Measurements from ENCODE around the gene KRTAP27-1. TPM values are rescaled to one million over a fixed set of nuclear protein-coding genes. Genes with fewer than 3 reads are reported as not detected.

Gene KRTAP27-1
- total RNA-seq, 5 donors from 2014 or later (not counting 1 experiment from before 2014, with no cell fraction given): not detected

- Mint-ChIP-seq H3K27me3 (peaks cover 0 to 9% of the 10 kb centered on the region in 2 donors), H3K27ac (no peak overlapping the region), H3K9me3 (peaks cover 0 to 4% (median 0%) of the 10 kb centered on the region in 3 donors), H3K4me3 (no peak overlapping the region), H3K36me3 (no peaks in the 10 kb centered on the region), H3K4me1 (no peaks in the 10 kb centered on the region)
- ChIA-PET CTCF (no interaction called here), POLR2A (no interaction called here)
- no peak for DNase-seq
- H3K4me3 ChIP-seq (ENCODE audit: control insufficient read depth in 1 of 2, extremely low read depth in 1 of 2, low read length in 1 of 2): no peak overlapping the region
- no peaks in the 10 kb centered on the region for H3K36me3 ChIP-seq (ENCODE audit: control insufficient read depth in 2 of 2, extremely low read depth in 1 of 2, insufficient read depth in 1 of 2, low read length in 1 of 2)
- no peak overlapping the region for H3K27ac ChIP-seq (ENCODE audit: low read length)
- no CpG with 5 or more reads among the region's 2 CpGs for WGBS (ENCODE audit: insufficient coverage)
- H3K9me3 ChIP-seq: no peaks in the 10 kb centered on the region
- H3K27me3 ChIP-seq (replicated peaks in 1 of 2; ENCODE audit: control insufficient read depth in 2 of 2, extremely low read depth in 1 of 2, insufficient read depth in 2 of 2, low read length in 1 of 2): no peaks in the 10 kb centered on the region
- no peak for ATAC-seq (replicated peaks in 1 of 4)
- no peaks in the 10 kb centered on the region for H3K4me1 ChIP-seq (ENCODE audit: control insufficient read depth in 1 of 2, extremely low read depth in 1 of 2, insufficient read depth in 2 of 2, low read length in 2 of 2)
Observed at GRCh38 chr21:30315701-30316100, 21.8 kb downstream of the KRTAP27-1 start.

GRCh38 chr21:30306884-30307283 lies 30.6 kb downstream of the KRTAP27-1 start:
- WGBS (ENCODE audit: insufficient coverage): 100% methylated on average over 1 of the region's 2 CpGs
- ATAC-seq (replicated peaks in 1 of 4) (no peak), DNase-seq (no peak)
- H3K9me3 Mint-ChIP-seq: peaks cover 0 to 4% (median 2%) of the 10 kb centered on the region in 3 donors
- POLR2A ChIA-PET: no interaction called here
- Histone ChIP-seq H3K9me3 (no peaks in the 10 kb centered on the region), H3K4me1 (ENCODE audit: control insufficient read depth in 1 of 2, extremely low read depth in 1 of 2, insufficient read depth in 2 of 2, low read length in 2 of 2) (no peaks in the 10 kb centered on the region), H3K36me3 (ENCODE audit: control insufficient read depth in 2 of 2, extremely low read depth in 1 of 2, insufficient read depth in 1 of 2, low read length in 1 of 2) (no peaks in the 10 kb centered on the region), H3K27ac (ENCODE audit: low read length) (no peak overlapping the region), H3K27me3 (replicated peaks in 1 of 2; ENCODE audit: control insufficient read depth in 2 of 2, extremely low read depth in 1 of 2, insufficient read depth in 2 of 2, low read length in 1 of 2) (no peaks in the 10 kb centered on the region), H3K4me3 (ENCODE audit: control insufficient read depth in 1 of 2, extremely low read depth in 1 of 2, low read length in 1 of 2) (no peak overlapping the region)
- H3K4me3 Mint-ChIP-seq: no peak overlapping the region
- no peaks in the 10 kb centered on the region for H3K27me3 Mint-ChIP-seq
- CTCF ChIA-PET: no interaction called here
- no peaks in the 10 kb centered on the region for H3K4me1 Mint-ChIP-seq
- H3K36me3 Mint-ChIP-seq: no peaks in the 10 kb centered on the region
- H3K27ac Mint-ChIP-seq: no peak overlapping the region

DNA sequence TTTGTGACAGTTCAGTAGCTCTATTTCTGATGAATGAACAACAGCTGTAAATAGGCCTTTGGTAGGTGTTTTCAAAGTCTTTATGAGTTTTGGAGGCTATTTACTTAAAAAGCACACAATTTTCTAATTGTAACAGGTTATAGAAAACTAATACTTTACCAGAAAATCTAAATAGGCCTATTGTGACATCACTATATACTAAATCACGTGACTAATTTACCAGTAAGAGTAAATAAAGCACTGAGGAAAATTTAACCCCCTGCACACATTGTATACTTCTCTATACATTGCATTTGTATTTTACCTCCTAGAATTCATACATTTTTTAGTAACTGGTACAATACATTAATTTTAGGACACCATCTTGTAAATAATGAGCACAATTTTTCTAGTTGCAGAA lies 32.4 kb downstream of the KRTAP27-1 start:
- H3K9me3 Mint-ChIP-seq: peaks cover 4 to 13% (median 8%) of the 10 kb centered on the region in 3 donors
- no peaks in the 10 kb centered on the region for H3K36me3 Mint-ChIP-seq
- CTCF ChIA-PET: no interaction called here
- no peaks in the 10 kb centered on the region for H3K9me3 ChIP-seq
- H3K4me3 Mint-ChIP-seq: no peak overlapping the region
- DNase-seq (no peak), ATAC-seq (replicated peaks in 1 of 4) (no peak)
- no peaks in the 10 kb centered on the region for H3K4me1 ChIP-seq (ENCODE audit: control insufficient read depth in 1 of 2, extremely low read depth in 1 of 2, insufficient read depth in 2 of 2, low read length in 2 of 2)
- no CpG with 5 or more reads among the region's 1 CpG for WGBS (ENCODE audit: insufficient coverage)
- no peak overlapping the region for H3K27ac Mint-ChIP-seq
- no peak overlapping the region for H3K27ac ChIP-seq (ENCODE audit: low read length)
- no peaks in the 10 kb centered on the region for H3K27me3 ChIP-seq (replicated peaks in 1 of 2; ENCODE audit: control insufficient read depth in 2 of 2, extremely low read depth in 1 of 2, insufficient read depth in 2 of 2, low read length in 1 of 2)
- H3K27me3 Mint-ChIP-seq: no peaks in the 10 kb centered on the region
- H3K4me3 ChIP-seq (ENCODE audit: control insufficient read depth in 1 of 2, extremely low read depth in 1 of 2, low read length in 1 of 2): no peak overlapping the region
- POLR2A ChIA-PET: no interaction called here
- no peaks in the 10 kb centered on the region for H3K4me1 Mint-ChIP-seq
- no peaks in the 10 kb centered on the region for H3K36me3 ChIP-seq (ENCODE audit: control insufficient read depth in 2 of 2, extremely low read depth in 1 of 2, insufficient read depth in 1 of 2, low read length in 1 of 2)

DNA sequence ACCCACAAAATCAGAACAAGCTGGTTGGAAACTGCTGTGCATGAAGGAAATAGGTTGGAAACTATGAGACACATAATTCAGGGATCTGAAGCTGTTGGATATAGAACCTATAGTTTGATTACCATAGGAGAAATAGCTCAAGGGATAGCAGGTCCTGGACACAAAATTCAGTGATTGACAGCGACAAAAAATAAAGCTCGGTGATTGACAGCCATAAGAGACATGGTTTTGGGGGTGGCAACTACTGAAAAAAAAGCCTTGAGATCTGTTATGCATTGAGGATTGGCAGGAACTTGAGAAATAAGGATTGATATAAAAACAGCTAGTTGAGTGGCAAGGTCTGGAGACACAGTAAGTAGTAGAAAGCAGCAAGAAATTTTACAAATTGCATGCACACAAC lies 48.3 kb downstream of the KRTAP27-1 start, which contains the start of gene KRTAP25-1:
TSS of gene KRTAP25-1 (minus strand) at position 300 of the 400 bp plus-strand sequence. CDS start at position 276, 24 bp downstream.
- POLR2A ChIA-PET: no interaction called here
- CTCF ChIA-PET: no interaction called here
- H3K27me3 Mint-ChIP-seq: peaks cover 0 to 6% of the 10 kb centered on the region in 2 donors
- Histone ChIP-seq H3K4me1 (ENCODE audit: control insufficient read depth in 1 of 2, extremely low read depth in 1 of 2, insufficient read depth in 2 of 2, low read length in 2 of 2) (no peaks in the 10 kb centered on the region), H3K4me3 (ENCODE audit: control insufficient read depth in 1 of 2, extremely low read depth in 1 of 2, low read length in 1 of 2) (no peak within 1 kb of the TSS), H3K27ac (ENCODE audit: low read length) (no peak within 1 kb of the TSS), H3K9me3 (no peaks in the 10 kb centered on the region), H3K36me3 (ENCODE audit: control insufficient read depth in 2 of 2, extremely low read depth in 1 of 2, insufficient read depth in 1 of 2, low read length in 1 of 2) (no peaks in the 10 kb centered on the region), H3K27me3 (replicated peaks in 1 of 2; ENCODE audit: control insufficient read depth in 2 of 2, extremely low read depth in 1 of 2, insufficient read depth in 2 of 2, low read length in 1 of 2) (no peaks in the 10 kb centered on the region)
- no peak within 1 kb of the TSS for H3K4me3 Mint-ChIP-seq
- no peaks in the 10 kb centered on the region for H3K36me3 Mint-ChIP-seq
- ATAC-seq (replicated peaks in 1 of 4) (no peak), DNase-seq (no peak)
- H3K9me3 Mint-ChIP-seq: peaks cover 0 to 4% (median 0%) of the 10 kb centered on the region in 3 donors
- 65% methylated on average over 2 of the region's 2 CpGs for WGBS (ENCODE audit: insufficient coverage)
- no peaks in the 10 kb centered on the region for H3K4me1 Mint-ChIP-seq
- H3K27ac Mint-ChIP-seq: no peak within 1 kb of the TSS

Other genes starting within 250 kb of the KRTAP27-1 start
- gene CLDN17, start 170.9 kb downstream of the KRTAP27-1 start, total RNA-seq: not detected
- gene CLDN8, start 121.6 kb downstream of the KRTAP27-1 start, total RNA-seq: not detected
- gene KRTAP24-1, start 54.7 kb downstream of the KRTAP27-1 start, total RNA-seq: not detected
- not detected for gene KRTAP25-1, start 48.2 kb downstream of the KRTAP27-1 start, total RNA-seq
- not detected for gene KRTAP26-1, start 17.4 kb downstream of the KRTAP27-1 start, total RNA-seq
- not detected for gene KRTAP23-1, start 10.9 kb upstream of the KRTAP27-1 start, total RNA-seq
- gene KRTAP13-2, start 34.6 kb upstream of the KRTAP27-1 start, total RNA-seq: not detected
- gene KRTAP13-1, start 58.3 kb upstream of the KRTAP27-1 start, total RNA-seq: not detected
- gene KRTAP13-3, start 88.2 kb upstream of the KRTAP27-1 start, total RNA-seq: not detected
- not detected for gene KRTAP13-4, start 92.5 kb upstream of the KRTAP27-1 start, total RNA-seq
- gene KRTAP15-1, start 102.6 kb upstream of the KRTAP27-1 start, total RNA-seq: not detected
- gene KRTAP19-1, start 142.7 kb upstream of the KRTAP27-1 start, total RNA-seq: not detected
- gene KRTAP19-2, start 149.7 kb upstream of the KRTAP27-1 start, total RNA-seq: not detected
- gene KRTAP19-3, start 154.3 kb upstream of the KRTAP27-1 start, total RNA-seq: not detected
- not detected for gene KRTAP19-4, start 159.5 kb upstream of the KRTAP27-1 start, total RNA-seq
- not detected for gene KRTAP19-5, start 164.4 kb upstream of the KRTAP27-1 start, total RNA-seq
- not detected for gene KRTAP19-6, start 204.2 kb upstream of the KRTAP27-1 start, total RNA-seq
- not detected for gene KRTAP19-7, start 223.6 kb upstream of the KRTAP27-1 start, total RNA-seq